SK-N-MC (cell line): Measurements from ENCODE around the gene SPATA13.

Source experiments
- EZH2 ChIP-seq: fragments of 200-600 bp; sonication (generic); IDR thresholded peaks from one replicate; pipeline ENCODE4 v1.6.1; 2017; ENCODE audit warnings: antibody characterized with exemption
- FOXP2 ChIP-seq: optimal IDR thresholded peaks from 2 replicates; pipeline ENCODE3; 2011; ENCODE audit warnings: mild to moderate bottlenecking, moderate library complexity; ENCODE audit not compliant: insufficient read depth; ENCODE audit errors: extremely low read length, control extremely low read depth
- POLR2AphosphoS5 ChIP-seq: IDR thresholded peaks from 2 replicates; pipeline ENCODE4 v1.6.1; 2012; ENCODE audit warnings: mild to moderate bottlenecking, low read depth, low read length, borderline replicate concordance

GRCh38 chr13:24356270-24356669 is 195.8 kb downstream of the SPATA13 start:
- TF ChIP-seq EZH2 (no peak), POLR2AphosphoS5 (no peak), FOXP2 (no peak)
